Suppressor macrophage (primary cell): ENCODE results near the gene ABHD18.
A peak's percentile ranks its signal among the peaks of the same experiment; 100 is the strongest.
"Not testable (repeated sequence)": the region's sequence is repeated elsewhere in the genome, so short reads cannot be mapped to it uniquely, and the experiment has no call there.

Experiments
- DNase-seq, 4 experiments: peaks; one replicate each; pipeline ENCODE4 v3.0.0-alpha.2; 2020 to 2022
- total RNA-seq, 17 experiments: gene quantifications; one replicate each; lab custom pipeline; 2026; ENCODE audit warnings: mixed read lengths in 6 of 17, inconsistent platforms in 3 of 17; lab: John Stamatoyannopoulos, UW

The ABHD18 gene
- total RNA-seq = 6.6 to 31.8 (median 16.8) reads per million in 17 experiments

GRCh38 chr4:127965062-127965802, at the start of gene ABHD18, which contains the start of gene MFSD8:
TSS of gene ABHD18 (plus strand) at chr4:127965406. CDS start at chr4:127982956, 17,550 bp downstream.
TSS of gene MFSD8 (minus strand) at chr4:127965173. CDS start at chr4:127965133, 40 bp downstream.
- DNase-seq = peak; percentile 99 to 100 (median 100)

- no peak for DNase-seq
Observed at GRCh38 chr4:127916512-127916911, 48.7 kb upstream of the ABHD18 start.

GRCh38 chr4:127917151-127917550, 48.1 kb upstream of the ABHD18 start:
- DNase-seq = no peak

DNA sequence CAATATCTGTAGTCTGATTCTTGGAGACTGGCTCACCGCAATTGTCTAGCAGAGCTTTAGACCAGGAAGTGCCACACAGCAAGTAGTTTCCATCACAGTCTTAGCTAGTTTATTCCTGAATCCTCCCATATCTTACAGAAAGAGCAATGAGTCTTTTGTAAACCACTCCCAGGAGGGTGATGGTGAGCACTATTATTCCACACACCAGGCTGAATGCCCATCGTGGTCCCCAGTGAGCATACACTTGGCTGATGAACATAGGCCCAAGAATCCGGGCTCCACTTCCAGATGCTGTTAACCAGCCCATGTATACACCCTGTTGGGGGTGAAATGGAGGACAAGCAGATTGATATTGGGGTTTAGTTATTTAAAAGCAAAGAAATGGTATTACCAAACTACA, 44.7 kb upstream of the ABHD18 start:
- DNase-seq = no peak

DNA sequence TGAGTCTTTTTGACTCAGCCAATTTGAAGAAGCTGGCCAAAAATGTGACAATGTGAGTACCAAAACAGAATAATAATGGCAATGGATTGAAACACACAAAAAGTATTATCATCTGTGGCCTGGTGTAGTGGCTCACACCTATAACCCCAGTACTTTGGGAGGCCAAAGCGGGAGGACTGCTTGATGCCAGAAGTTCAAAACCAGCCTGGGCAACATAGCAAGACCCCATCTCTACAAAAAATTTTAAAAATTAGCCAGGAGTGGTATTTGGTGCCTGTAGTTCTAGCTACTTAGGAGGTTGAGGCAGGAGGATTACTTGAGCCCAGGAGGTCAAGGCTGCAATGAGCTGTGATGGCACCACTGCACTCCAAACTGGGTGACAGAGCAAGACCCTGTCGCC, 43.0 kb upstream of the ABHD18 start:
- no peak for DNase-seq

DNA sequence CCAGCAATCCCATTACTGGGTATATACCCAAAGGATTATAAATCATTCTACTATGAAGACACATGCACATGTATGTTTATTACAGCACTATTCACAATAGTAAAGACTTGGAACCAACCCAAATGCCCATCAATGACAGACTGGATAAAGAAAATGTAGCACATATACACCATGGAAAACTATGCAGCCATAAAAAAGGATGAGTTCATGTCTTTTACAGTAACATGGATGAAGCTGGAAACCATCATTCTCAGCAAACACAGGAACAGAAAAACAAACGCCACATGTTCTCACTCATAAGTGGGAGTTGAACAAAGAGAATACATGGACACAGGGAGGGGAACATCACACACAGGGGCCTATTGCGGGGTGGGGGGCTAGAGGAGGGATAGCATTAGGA, 39.5 kb upstream of the ABHD18 start:
- DNase-seq = not testable (repeated sequence)

GRCh38 chr4:127930175-127930574, 35.0 kb upstream of the ABHD18 start:
- no peak for DNase-seq

GRCh38 chr4:127931836-127932235, 33.4 kb upstream of the ABHD18 start:
- not testable (repeated sequence) for DNase-seq

GRCh38 chr4:127936974-127937373, 28.2 kb upstream of the ABHD18 start:
- no peak for DNase-seq

DNA sequence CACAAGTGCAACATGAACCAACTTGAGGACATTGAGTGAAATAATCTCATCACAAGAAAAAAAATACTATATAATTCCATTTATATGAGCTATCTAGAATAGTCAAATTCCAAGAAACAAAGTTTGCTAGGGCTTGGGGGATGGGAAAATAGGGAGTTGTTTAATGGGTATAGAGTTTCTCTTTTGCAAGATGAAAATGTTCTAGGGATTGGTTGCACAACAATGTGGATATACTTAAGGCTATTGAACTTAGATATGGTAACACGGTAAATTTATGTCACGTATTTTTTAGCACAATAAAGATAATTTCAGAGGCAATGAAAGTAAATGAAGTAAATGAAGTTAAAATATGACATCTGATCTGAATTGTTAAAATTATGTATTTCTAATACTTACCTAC, 8.1 kb upstream of the ABHD18 start:
- DNase-seq = no peak

- DNase-seq = no peak
Observed at GRCh38 chr4:127959794-127960193, 5.4 kb upstream of the ABHD18 start.

DNA sequence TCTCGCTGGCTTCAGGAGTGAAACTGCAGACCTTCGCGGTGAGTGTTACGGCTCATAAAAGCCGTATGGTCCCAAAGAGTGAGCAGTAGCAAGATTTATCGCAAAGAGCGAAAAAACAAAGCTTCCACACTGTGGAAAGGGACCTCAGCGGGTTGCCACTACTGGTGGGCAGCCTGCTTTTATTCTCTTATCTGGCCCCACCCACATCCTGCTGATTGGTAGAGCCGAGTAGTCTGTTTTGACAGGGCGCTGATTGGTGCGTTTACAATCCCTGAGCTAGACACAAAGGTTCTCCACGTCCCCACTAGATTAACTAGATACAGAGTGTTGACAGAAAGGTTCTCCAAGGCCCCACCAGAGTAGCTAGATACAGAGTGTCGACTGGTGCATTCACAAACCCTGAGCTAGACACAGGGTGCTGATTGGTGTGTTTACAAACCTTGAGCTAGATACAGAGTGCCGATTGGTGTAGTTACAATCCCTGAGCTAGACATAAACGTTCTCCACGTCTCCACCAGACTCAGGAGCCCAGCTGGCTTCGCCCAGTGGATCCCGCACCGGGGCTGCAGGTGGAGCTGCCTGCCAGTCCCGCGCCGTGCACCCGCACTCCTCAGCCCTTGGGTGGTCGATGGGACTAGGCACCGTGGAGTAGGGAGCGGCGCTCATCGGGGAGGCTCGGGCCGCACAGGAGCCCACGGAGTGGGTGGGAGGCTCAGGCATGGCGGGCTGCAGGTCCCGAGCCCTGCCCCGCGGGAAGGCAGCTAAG, 1.4 kb upstream of the ABHD18 start:
- not testable (repeated sequence) for DNase-seq

- peak in 3 of 4 experiments; percentile 41 to 48 (median 44) for DNase-seq
Observed at GRCh38 chr4:127964426-127965061, 662 bp upstream of the ABHD18 start.

GRCh38 chr4:127965803-127966175, 583 bp downstream of the ABHD18 start:
- DNase-seq = peak; percentile 30 to 63 (median 42)

- peak in 1 of 4 experiments; percentile 4 for DNase-seq
Observed at GRCh38 chr4:127967141-127967775, 2.1 kb downstream of the ABHD18 start.

DNA sequence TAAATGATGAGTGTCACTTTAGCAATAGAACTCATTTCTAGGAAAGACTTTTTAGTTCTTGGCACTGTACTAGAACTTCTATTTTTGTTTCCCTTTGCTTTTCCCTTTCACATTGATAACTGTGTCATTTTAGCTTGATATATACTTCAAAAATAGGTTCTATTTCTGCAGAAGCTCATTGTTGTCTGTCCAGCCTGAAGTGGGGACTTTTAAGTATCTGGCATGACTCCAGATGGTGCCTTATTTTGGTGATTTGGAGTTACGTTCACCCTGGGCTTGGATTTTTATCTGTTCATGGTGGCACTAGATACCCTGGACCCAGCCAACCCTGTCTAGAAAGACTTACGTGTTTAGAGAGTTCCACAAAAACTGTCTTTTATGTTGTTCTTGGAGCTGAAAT, 3.4 kb downstream of the ABHD18 start:
- DNase-seq = no peak

GRCh38 chr4:127970925-127971324, 5.7 kb downstream of the ABHD18 start:
- not testable (repeated sequence) for DNase-seq

GRCh38 chr4:127975121-127975770, 10.0 kb downstream of the ABHD18 start:
- no peak for DNase-seq

- DNase-seq = no peak
Observed at GRCh38 chr4:127978930-127979329, 13.7 kb downstream of the ABHD18 start.

- DNase-seq = no peak
Observed at GRCh38 chr4:127982445-127982844, 17.2 kb downstream of the ABHD18 start.

DNA sequence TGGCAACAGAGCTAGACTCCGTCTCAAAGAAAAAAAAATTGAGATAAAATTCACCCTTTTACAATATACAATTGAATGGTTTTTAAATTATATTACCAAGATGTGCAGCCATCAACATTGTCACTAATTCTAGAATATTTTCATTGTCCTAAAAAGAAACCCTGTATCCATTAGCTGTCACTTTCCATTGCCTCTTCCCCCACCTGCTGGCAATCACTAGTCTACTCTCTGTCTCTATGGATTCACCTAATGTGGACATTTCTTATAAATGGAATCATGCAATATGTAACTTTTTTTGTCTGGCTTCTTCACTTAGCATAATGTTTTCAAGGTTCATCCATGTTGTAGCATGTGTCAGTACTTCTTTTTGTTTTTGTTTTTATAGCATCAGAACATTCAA, 20.8 kb downstream of the ABHD18 start:
- no peak for DNase-seq

DNA sequence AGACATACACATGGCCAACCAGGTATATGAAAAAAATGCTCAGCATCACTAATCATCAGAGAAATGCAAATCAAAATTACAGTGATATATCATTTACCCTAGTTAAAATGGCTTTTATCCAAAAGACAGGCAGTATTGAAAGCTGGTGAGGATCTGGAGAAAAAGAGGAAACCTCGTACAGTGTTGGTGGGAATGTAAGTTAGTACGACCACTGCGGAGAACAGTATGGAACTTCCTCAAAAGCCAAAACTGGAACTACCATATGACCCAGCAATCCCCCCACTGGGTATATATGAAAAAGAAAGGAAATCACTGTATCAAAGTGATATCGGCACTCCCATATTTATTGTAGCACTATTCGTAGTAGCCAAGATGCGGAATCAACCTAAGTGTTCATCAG, 23.4 kb downstream of the ABHD18 start:
- peak in 3 of 4 experiments; percentile 7 to 37 (median 33) for DNase-seq
